Measurements from ENCODE around the gene CECR2.

CECR2 gene

DNA sequence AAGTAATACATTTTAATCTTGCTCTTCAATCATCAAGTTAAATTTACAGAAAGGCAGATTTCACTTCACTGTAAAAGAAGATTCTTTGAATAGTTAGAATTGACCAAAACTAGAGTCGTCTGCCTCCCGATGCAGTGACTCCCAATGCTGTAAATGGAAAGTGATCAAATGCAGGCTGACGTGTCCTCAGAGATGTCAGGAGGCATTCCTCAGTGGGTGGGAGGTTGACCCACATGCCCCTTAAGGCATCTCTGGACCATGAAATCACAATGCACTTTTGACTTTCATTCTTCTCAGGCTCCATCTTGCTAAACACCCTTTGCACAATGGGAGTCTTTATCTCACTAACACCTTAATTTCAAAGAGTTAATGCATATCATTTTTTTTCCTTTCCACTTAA is 19.0 kb upstream of the CECR2 start:
- Histone ChIP-seq H4K20me1 (ENCODE audit: insufficient read depth, low read length) (no peaks in the 10 kb centered on the region), H3K9me3 (replicated peaks; ENCODE audit: insufficient read depth, low read length) (no peaks in the 10 kb centered on the region), H3K27ac (ENCODE audit: low read length) (no peak overlapping the region), H3K4me2 (ENCODE audit: low read depth, low read length) (no peak overlapping the region), H3K36me3 (replicated peaks; ENCODE audit: insufficient read depth, low read length) (no peaks in the 10 kb centered on the region), H2AFZ (ENCODE audit: low read length) (no peak overlapping the region), H3K9me2 (replicated peaks; ENCODE audit: insufficient read depth, low read length) (no peaks in the 10 kb centered on the region), H3K4me3 (ENCODE audit: low read length) (no peak overlapping the region), H3F3A (ENCODE audit: insufficient read depth, low read length) (no peaks in the 10 kb centered on the region), H3K4me1 (ENCODE audit: low read length) (no peaks in the 10 kb centered on the region), H3K9ac (ENCODE audit: low read length) (no peak overlapping the region), H3K79me2 (ENCODE audit: low read length) (no peaks in the 10 kb centered on the region), H3K27me3 (replicated peaks; ENCODE audit: insufficient read depth, low read length) (no peaks in the 10 kb centered on the region)
- no peak for DNase-seq
- no peak for TF ChIP-seq EZH2 (optimal IDR thresholded peaks at IDR 0.05; ENCODE audit: low read depth, low read length)
- no peak for TF ChIP-seq EZH2phosphoT487 (IDR thresholded peaks at IDR 0.05; ENCODE audit: low read length)
- TF ChIP-seq CTCF (IDR thresholded peaks at IDR 0.05; ENCODE audit: low read length): no peak

- no peak for DNase-seq
- H3K36me3 ChIP-seq (replicated peaks; ENCODE audit: insufficient read depth, low read length): no peaks in the 10 kb centered on the region
- H3K4me3 ChIP-seq (ENCODE audit: low read length): no peak overlapping the region
- H3K4me1 ChIP-seq (ENCODE audit: low read length): no peaks in the 10 kb centered on the region
- no peaks in the 10 kb centered on the region for H3F3A ChIP-seq (ENCODE audit: insufficient read depth, low read length)
- H2AFZ ChIP-seq (ENCODE audit: low read length): no peak overlapping the region
- H3K27ac ChIP-seq (ENCODE audit: low read length): no peak overlapping the region
- H3K9me2 ChIP-seq (replicated peaks; ENCODE audit: insufficient read depth, low read length): no peaks in the 10 kb centered on the region
- TF ChIP-seq EZH2phosphoT487 (IDR thresholded peaks at IDR 0.05; ENCODE audit: low read length) (no peak), EZH2 (optimal IDR thresholded peaks at IDR 0.05; ENCODE audit: low read depth, low read length) (no peak), CTCF (IDR thresholded peaks at IDR 0.05; ENCODE audit: low read length) (no peak)
- H3K9ac ChIP-seq (ENCODE audit: low read length): no peak overlapping the region
- no peaks in the 10 kb centered on the region for H3K9me3 ChIP-seq (replicated peaks; ENCODE audit: insufficient read depth, low read length)
- H3K27me3 ChIP-seq (replicated peaks; ENCODE audit: insufficient read depth, low read length): no peaks in the 10 kb centered on the region
- H3K4me2 ChIP-seq (ENCODE audit: low read depth, low read length): no peak overlapping the region
- no peaks in the 10 kb centered on the region for H4K20me1 ChIP-seq (ENCODE audit: insufficient read depth, low read length)
- H3K79me2 ChIP-seq (ENCODE audit: low read length): no peaks in the 10 kb centered on the region
These were observed 16.5 kb upstream of the CECR2 start for GRCh38 chr22:17352798-17353197.

- H3K4me1 ChIP-seq (ENCODE audit: low read length): no peaks in the 10 kb centered on the region
- no peaks in the 10 kb centered on the region for H3K36me3 ChIP-seq (replicated peaks; ENCODE audit: insufficient read depth, low read length)
- no peaks in the 10 kb centered on the region for H3F3A ChIP-seq (ENCODE audit: insufficient read depth, low read length)
- H3K9me3 ChIP-seq (replicated peaks; ENCODE audit: insufficient read depth, low read length): no peaks in the 10 kb centered on the region
- no peak overlapping the region for H2AFZ ChIP-seq (ENCODE audit: low read length)
- H3K4me3 ChIP-seq (ENCODE audit: low read length): no peak overlapping the region
- H3K4me2 ChIP-seq (ENCODE audit: low read depth, low read length): no peak overlapping the region
- H3K27me3 ChIP-seq (replicated peaks; ENCODE audit: insufficient read depth, low read length): no peaks in the 10 kb centered on the region
- no peak overlapping the region for H3K9ac ChIP-seq (ENCODE audit: low read length)
- no peak for TF ChIP-seq EZH2phosphoT487 (IDR thresholded peaks at IDR 0.05; ENCODE audit: low read length)
- no peak for TF ChIP-seq CTCF (IDR thresholded peaks at IDR 0.05; ENCODE audit: low read length)
- no peak for TF ChIP-seq EZH2 (optimal IDR thresholded peaks at IDR 0.05; ENCODE audit: low read depth, low read length)
- no peaks in the 10 kb centered on the region for H4K20me1 ChIP-seq (ENCODE audit: insufficient read depth, low read length)
- no peak for DNase-seq
- no peaks in the 10 kb centered on the region for H3K79me2 ChIP-seq (ENCODE audit: low read length)
- no peak overlapping the region for H3K27ac ChIP-seq (ENCODE audit: low read length)
- H3K9me2 ChIP-seq (replicated peaks; ENCODE audit: insufficient read depth, low read length): no peaks in the 10 kb centered on the region
These were observed 11.6 kb upstream of the CECR2 start for GRCh38 chr22:17357688-17358087.
